ENCODE results near the gene DHRS7B. TPM values are rescaled to one million over a fixed set of nuclear protein-coding genes. Genes with fewer than 3 reads are reported as not detected.

Gene DHRS7B
- total and polyA plus RNA-seq, 2 of the 13 experiments (the other 11 are each of a cell fraction or from before 2014, with no cell fraction given), result 20.0 to 35.8 TPM

DNA sequence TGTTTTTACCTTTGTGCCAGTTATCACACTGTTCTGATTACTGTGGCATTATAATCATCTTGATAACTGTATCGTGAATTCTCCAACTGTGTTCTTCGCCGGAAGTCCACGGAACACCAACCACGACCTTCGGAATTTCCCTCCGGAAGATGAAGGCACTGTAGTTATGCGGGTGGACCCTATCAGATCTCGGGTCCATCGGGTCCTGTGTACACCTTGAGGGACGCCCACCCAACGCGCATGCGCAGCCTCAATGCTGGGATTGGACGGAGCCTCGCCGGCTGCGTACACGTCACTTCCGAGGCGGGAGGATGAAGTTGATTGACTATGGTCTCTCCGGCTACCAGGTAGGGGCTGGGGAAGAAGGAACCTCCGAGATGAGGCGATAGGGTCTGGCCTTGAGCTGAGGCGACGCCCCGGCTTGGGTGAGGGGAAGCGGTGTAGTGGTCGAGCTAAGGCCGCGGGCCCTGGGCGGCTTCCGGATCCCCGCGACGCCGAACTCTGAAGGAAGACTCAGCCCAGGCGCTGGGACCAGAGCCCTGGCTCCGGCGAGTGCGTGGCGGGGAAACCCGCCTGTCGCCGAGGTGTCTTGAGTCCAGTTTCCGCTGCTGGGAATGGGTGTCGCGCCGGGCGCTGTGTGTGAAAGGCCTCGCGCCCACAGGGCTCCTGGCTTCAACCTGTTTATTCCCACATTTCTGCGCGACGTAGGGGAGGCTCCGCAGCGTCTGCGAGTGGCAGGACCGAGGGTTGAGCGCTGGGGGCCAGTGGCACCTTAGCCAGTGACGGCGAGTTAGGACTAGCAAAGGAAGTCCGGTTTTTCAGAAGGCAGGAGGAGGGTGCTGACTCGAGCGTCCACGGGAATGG, at the start of gene DHRS7B (continued):
- TF ChIP-seq ZNF839 (CRISPR knock-in tag; IDR thresholded peaks at IDR 0.05; ENCODE audit: borderline replicate concordance), result no peak
- peak; percentile 72 for TF ChIP-seq AGO2 (optimal IDR thresholded peaks at IDR 0.05; ENCODE audit: low read depth, low read length)
- TF ChIP-seq RXRB (CRISPR knock-in tag; IDR thresholded peaks at IDR 0.05; ENCODE audit: borderline replicate concordance), result peak; percentile 48; the same call in 1 of the 2 replicates
- TF ChIP-seq ZNF292 (CRISPR knock-in tag; IDR thresholded peaks at IDR 0.05; ENCODE audit: borderline replicate concordance, low read depth), result peak; percentile 50
- TF ChIP-seq WIZ (CRISPR knock-in tag; IDR thresholded peaks at IDR 0.05), result peak; percentile 59; the same call in 1 of the 2 replicates
- TF ChIP-seq, protein P1, sequence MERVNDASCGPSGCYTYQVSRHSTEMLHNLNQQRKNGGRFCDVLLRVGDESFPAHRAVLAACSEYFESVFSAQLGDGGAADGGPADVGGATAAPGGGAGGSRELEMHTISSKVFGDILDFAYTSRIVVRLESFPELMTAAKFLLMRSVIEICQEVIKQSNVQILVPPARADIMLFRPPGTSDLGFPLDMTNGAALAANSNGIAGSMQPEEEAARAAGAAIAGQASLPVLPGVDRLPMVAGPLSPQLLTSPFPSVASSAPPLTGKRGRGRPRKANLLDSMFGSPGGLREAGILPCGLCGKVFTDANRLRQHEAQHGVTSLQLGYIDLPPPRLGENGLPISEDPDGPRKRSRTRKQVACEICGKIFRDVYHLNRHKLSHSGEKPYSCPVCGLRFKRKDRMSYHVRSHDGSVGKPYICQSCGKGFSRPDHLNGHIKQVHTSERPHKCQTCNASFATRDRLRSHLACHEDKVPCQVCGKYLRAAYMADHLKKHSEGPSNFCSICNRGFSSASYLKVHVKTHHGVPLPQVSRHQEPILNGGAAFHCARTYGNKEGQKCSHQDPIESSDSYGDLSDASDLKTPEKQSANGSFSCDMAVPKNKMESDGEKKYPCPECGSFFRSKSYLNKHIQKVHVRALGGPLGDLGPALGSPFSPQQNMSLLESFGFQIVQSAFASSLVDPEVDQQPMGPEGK (CRISPR knock-in tag; IDR thresholded peaks at IDR 0.05), result peak; percentile 21; the same call in 1 of the 2 replicates
- peak; percentile 92 for TF ChIP-seq HDAC1 (CRISPR knock-in tag; IDR thresholded peaks at IDR 0.05)
- TF ChIP-seq ZNF75D (CRISPR knock-in tag; IDR thresholded peaks at IDR 0.05; ENCODE audit: borderline replicate concordance), result no peak
- TF ChIP-seq, protein P2, sequence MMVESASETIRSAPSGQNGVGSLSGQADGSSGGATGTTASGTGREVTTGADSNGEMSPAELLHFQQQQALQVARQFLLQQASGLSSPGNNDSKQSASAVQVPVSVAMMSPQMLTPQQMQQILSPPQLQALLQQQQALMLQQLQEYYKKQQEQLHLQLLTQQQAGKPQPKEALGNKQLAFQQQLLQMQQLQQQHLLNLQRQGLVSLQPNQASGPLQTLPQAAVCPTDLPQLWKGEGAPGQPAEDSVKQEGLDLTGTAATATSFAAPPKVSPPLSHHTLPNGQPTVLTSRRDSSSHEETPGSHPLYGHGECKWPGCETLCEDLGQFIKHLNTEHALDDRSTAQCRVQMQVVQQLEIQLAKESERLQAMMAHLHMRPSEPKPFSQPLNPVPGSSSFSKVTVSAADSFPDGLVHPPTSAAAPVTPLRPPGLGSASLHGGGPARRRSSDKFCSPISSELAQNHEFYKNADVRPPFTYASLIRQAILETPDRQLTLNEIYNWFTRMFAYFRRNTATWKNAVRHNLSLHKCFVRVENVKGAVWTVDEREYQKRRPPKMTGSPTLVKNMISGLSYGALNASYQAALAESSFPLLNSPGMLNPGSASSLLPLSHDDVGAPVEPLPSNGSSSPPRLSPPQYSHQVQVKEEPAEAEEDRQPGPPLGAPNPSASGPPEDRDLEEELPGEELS (CRISPR knock-in tag; IDR thresholded peaks at IDR 0.05), result no peak; the same call in 1 of the 2 replicates
- TF ChIP-seq MBD4 (IDR thresholded peaks at IDR 0.05; ENCODE audit: borderline replicate concordance, low read length), result no peak
- TF ChIP-seq NR1H2 (CRISPR knock-in tag; IDR thresholded peaks at IDR 0.05; ENCODE audit: borderline replicate concordance, low read depth), result peak; percentile 37; the same call in 1 of the 2 replicates
- TF ChIP-seq SMARCC2 (IDR thresholded peaks at IDR 0.05), result no peak
- TF ChIP-seq HMG20A (CRISPR knock-in tag; IDR thresholded peaks at IDR 0.05; ENCODE audit: borderline replicate concordance), result no peak
- TF ChIP-seq SRSF1 (optimal IDR thresholded peaks at IDR 0.05; ENCODE audit: low read depth, low read length), result peak; percentile 91
- 0 out of 2 replicates have a peak, but pooled peaks have one; percentile 36 for TF ChIP-seq HMG20B (CRISPR knock-in tag; conservative IDR thresholded peaks at IDR 0.05)
- peak; percentile 73 to 76 for TF ChIP-seq POLR2A (IDR thresholded peaks at IDR 0.05; ENCODE audit: insufficient read depth in 1 of 2, low read depth in 2 of 2, low read length in 2 of 2)
- peak; percentile 82 for TF ChIP-seq POLR2AphosphoS5 (IDR thresholded peaks at IDR 0.05; ENCODE audit: low read depth, low read length)
- TF ChIP-seq, protein P3, sequence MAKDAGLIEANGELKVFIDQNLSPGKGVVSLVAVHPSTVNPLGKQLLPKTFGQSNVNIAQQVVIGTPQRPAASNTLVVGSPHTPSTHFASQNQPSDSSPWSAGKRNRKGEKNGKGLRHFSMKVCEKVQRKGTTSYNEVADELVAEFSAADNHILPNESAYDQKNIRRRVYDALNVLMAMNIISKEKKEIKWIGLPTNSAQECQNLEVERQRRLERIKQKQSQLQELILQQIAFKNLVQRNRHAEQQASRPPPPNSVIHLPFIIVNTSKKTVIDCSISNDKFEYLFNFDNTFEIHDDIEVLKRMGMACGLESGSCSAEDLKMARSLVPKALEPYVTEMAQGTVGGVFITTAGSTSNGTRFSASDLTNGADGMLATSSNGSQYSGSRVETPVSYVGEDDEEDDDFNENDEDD (CRISPR knock-in tag; IDR thresholded peaks at IDR 0.05; ENCODE audit: borderline replicate concordance), result peak; percentile 94
- TF ChIP-seq ZNF367 (CRISPR knock-in tag; IDR thresholded peaks at IDR 0.05; ENCODE audit: borderline replicate concordance), result no peak
- peak; percentile 33; the same call in 1 of the 2 replicates for TF ChIP-seq NCOA2 (CRISPR knock-in tag; IDR thresholded peaks at IDR 0.05)
- TF ChIP-seq ZFAT (CRISPR knock-in tag; conservative IDR thresholded peaks at IDR 0.05), result no peak
